ENCODE data around the gene SMG6.

SMG6 gene

DNA sequence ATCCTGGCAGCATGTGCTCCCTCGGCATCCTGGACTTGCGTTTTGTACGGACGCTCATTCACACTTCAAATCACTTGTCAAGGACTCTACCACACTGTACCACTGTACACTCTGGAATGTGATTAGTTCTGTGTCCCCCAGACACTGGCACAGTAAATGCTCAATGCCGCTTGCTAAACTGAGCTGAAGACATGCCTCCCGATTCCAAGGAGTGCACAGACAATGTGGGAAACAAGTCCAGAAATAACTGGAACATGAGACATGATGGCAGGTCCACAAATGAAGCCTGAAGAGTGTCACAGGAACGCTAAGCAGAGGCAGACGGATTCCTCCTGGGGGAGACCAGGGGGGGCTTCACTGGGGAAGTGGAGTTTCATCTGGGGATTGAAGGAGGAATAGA lies 226.5 kb downstream of the SMG6 start:
- H3K9me3 Mint-ChIP-seq = no peaks in the 10 kb centered on the region
- no peak overlapping the region for H3K27ac Mint-ChIP-seq
- peaks cover 61% of the 10 kb centered on the region for H3K36me3 Mint-ChIP-seq (ENCODE audit: low read depth)
- peaks cover 38% of the 10 kb centered on the region for H3K4me1 Mint-ChIP-seq (ENCODE audit: low read depth)
- H3K27me3 Mint-ChIP-seq (ENCODE audit: low read depth) = no peaks in the 10 kb centered on the region
- DNase-seq (ENCODE audit: low spot score) = no peak
- no peak overlapping the region for H3K4me3 Mint-ChIP-seq

GRCh38 chr17:2076087-2076984 lies 227.2 kb downstream of the SMG6 start:
- Mint-ChIP-seq H3K4me3 (no peak overlapping the region), H3K4me1 (ENCODE audit: low read depth) (peaks cover 38% of the 10 kb centered on the region), H3K36me3 (ENCODE audit: low read depth) (peaks cover 61% of the 10 kb centered on the region), H3K9me3 (no peaks in the 10 kb centered on the region), H3K27ac (peak overlapping the region; percentile 26), H3K27me3 (ENCODE audit: low read depth) (no peaks in the 10 kb centered on the region)
- no peak for DNase-seq (ENCODE audit: low spot score)

- Mint-ChIP-seq H3K4me3 (no peak overlapping the region), H3K4me1 (ENCODE audit: low read depth) (peaks cover 44% of the 10 kb centered on the region), H3K27ac (peak overlapping the region; percentile 31), H3K27me3 (ENCODE audit: low read depth) (no peaks in the 10 kb centered on the region), H3K9me3 (no peaks in the 10 kb centered on the region), H3K36me3 (ENCODE audit: low read depth) (peaks cover 63% of the 10 kb centered on the region)
- no peak for DNase-seq (ENCODE audit: low spot score)
These were observed 228.1 kb downstream of the SMG6 start for GRCh38 chr17:2075336-2076086.

GRCh38 chr17:2074919-2075318 lies 228.7 kb downstream of the SMG6 start:
- H3K27me3 Mint-ChIP-seq (ENCODE audit: low read depth) = no peaks in the 10 kb centered on the region
- no peak for DNase-seq (ENCODE audit: low spot score)
- H3K36me3 Mint-ChIP-seq (ENCODE audit: low read depth) = peaks cover 62% of the 10 kb centered on the region
- H3K27ac Mint-ChIP-seq = no peak overlapping the region
- H3K4me1 Mint-ChIP-seq (ENCODE audit: low read depth) = peaks cover 50% of the 10 kb centered on the region
- no peaks in the 10 kb centered on the region for H3K9me3 Mint-ChIP-seq
- H3K4me3 Mint-ChIP-seq = no peak overlapping the region

GRCh38 chr17:2071455-2072281 lies 231.9 kb downstream of the SMG6 start:
- peaks cover 43% of the 10 kb centered on the region for H3K36me3 Mint-ChIP-seq (ENCODE audit: low read depth)
- H3K4me1 Mint-ChIP-seq (ENCODE audit: low read depth) = peaks cover 74% of the 10 kb centered on the region
- H3K9me3 Mint-ChIP-seq = no peaks in the 10 kb centered on the region
- no peaks in the 10 kb centered on the region for H3K27me3 Mint-ChIP-seq (ENCODE audit: low read depth)
- H3K4me3 Mint-ChIP-seq = peak overlapping the region; percentile 74
- DNase-seq (ENCODE audit: low spot score) = no peak
- H3K27ac Mint-ChIP-seq = peak overlapping the region; percentile 97

- peak overlapping the region; percentile 74 for H3K4me3 Mint-ChIP-seq
- H3K9me3 Mint-ChIP-seq = no peaks in the 10 kb centered on the region
- peaks cover 73% of the 10 kb centered on the region for H3K4me1 Mint-ChIP-seq (ENCODE audit: low read depth)
- H3K27me3 Mint-ChIP-seq (ENCODE audit: low read depth) = no peaks in the 10 kb centered on the region
- H3K36me3 Mint-ChIP-seq (ENCODE audit: low read depth) = peaks cover 44% of the 10 kb centered on the region
- DNase-seq (ENCODE audit: low spot score) = no peak
- H3K27ac Mint-ChIP-seq = peak overlapping the region; percentile 97
These were observed 232.6 kb downstream of the SMG6 start for GRCh38 chr17:2071024-2071385.

DNA sequence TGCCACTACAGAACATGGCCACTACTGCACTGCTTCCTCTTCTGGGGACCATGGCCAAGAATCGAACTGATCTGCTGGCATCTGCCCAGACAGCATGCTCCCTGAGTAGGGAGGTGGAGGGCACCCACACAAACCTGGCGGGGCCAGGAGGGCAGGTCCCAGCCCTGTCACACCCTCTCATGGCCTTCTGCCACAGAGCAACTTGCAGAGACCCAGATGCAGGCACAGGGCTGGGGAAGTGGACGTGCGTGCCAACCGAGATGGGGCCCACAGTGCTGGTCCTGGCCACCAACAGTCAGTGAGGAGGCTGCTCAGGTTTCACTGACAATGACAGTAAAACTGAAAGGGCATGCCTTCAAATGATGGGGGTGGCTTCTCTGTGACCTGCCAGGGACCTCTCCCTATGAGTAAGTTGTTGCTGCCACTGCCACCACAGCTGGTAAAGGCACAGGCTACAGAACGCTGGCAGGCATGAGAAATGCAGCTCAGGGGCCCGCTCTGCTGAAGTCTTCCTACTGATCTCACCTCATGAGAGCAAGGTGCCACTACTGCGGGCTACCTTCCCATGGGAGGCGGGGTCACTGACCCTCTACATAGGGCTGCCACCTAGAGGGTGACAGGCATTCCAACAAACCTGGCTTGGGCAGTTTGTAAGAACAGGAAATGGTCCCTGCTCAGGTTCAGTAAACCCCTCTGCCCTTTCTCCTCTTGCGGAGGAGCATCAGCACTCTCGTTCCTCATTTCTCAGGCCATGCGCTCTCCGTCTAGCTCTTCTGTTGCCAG lies 233.2 kb downstream of the SMG6 start:
- DNase-seq (ENCODE audit: low spot score) = peak; percentile 89
- H3K27me3 Mint-ChIP-seq (ENCODE audit: low read depth) = no peaks in the 10 kb centered on the region
- H3K4me1 Mint-ChIP-seq (ENCODE audit: low read depth) = peaks cover 75% of the 10 kb centered on the region
- peak overlapping the region; percentile 97 for H3K27ac Mint-ChIP-seq
- peak overlapping the region; percentile 74 for H3K4me3 Mint-ChIP-seq
- no peaks in the 10 kb centered on the region for H3K9me3 Mint-ChIP-seq
- peaks cover 43% of the 10 kb centered on the region for H3K36me3 Mint-ChIP-seq (ENCODE audit: low read depth)

DNA sequence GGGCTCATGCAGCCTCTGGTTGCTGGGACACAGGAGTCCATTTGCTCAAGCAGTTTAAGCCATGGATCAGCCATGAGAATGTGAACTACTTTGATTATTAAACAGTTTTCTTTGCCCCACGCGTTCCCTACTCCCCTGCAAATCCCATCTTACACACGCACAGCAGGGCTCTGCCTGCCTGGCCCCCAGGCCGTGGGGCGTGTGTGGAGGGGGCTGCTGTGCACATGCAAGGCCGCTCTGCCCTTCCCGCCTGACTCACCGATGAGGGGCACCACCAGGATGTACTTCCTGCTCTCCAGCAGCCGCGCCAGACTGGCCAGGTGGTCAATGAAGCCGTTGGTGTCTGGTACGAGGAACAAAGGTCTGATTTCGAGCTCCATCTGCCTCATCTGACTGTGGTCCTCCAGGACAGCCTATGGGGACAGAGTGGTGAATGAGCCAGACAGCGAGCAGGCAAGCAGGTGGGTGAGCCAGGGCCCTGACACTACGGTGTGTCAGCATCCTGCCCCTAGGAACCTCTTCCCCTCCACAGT lies 235.0 kb downstream of the SMG6 start:
- no peaks in the 10 kb centered on the region for H3K9me3 Mint-ChIP-seq
- peak; percentile 44 for DNase-seq (ENCODE audit: low spot score)
- H3K36me3 Mint-ChIP-seq (ENCODE audit: low read depth) = peaks cover 48% of the 10 kb centered on the region
- peak overlapping the region; percentile 67 for H3K4me3 Mint-ChIP-seq
- no peaks in the 10 kb centered on the region for H3K27me3 Mint-ChIP-seq (ENCODE audit: low read depth)
- peaks cover 77% of the 10 kb centered on the region for H3K4me1 Mint-ChIP-seq (ENCODE audit: low read depth)
- H3K27ac Mint-ChIP-seq = peak overlapping the region; percentile 97

DNA sequence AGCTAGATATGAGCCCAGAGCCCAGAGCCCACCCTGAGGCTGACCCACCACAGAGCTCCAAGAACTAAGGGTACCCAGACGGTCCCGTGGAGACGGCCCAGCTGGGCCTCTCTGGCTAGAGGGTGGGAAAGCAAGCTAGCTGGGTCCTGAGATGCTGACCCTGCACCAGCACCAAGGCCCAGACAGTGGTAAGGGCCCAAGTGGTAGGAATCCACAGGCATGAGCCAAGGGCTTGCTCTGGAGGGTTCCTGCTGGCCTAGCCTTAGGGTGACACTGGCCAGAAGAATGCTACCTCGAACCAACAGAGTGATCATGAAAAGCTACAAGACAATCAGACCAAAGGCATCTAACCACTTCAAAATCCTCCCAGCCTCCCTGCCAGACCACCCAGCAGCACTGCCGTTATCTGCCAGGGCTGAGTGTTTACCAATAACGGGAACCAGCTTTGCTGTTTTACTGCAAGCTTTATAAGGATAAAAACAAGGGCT lies 235.5 kb downstream of the SMG6 start:
- H3K4me3 Mint-ChIP-seq = peak overlapping the region; percentile 48

GRCh38 chr17:2067608-2068024 lies 236.0 kb downstream of the SMG6 start:
- no peaks in the 10 kb centered on the region for H3K27me3 Mint-ChIP-seq (ENCODE audit: low read depth)
- no peaks in the 10 kb centered on the region for H3K9me3 Mint-ChIP-seq
- H3K36me3 Mint-ChIP-seq (ENCODE audit: low read depth) = peaks cover 53% of the 10 kb centered on the region
- H3K27ac Mint-ChIP-seq = peak overlapping the region; percentile 97
- peaks cover 80% of the 10 kb centered on the region for H3K4me1 Mint-ChIP-seq (ENCODE audit: low read depth)
- peak overlapping the region; percentile 48 for H3K4me3 Mint-ChIP-seq
- no peak for DNase-seq (ENCODE audit: low spot score)

More for the DNA sequence above, 235.5 kb downstream of the SMG6 start:
- Mint-ChIP-seq H3K27ac (peak overlapping the region; percentile 97), H3K4me1 (ENCODE audit: low read depth) (peaks cover 81% of the 10 kb centered on the region), H3K27me3 (ENCODE audit: low read depth) (no peaks in the 10 kb centered on the region), H3K9me3 (no peaks in the 10 kb centered on the region), H3K36me3 (ENCODE audit: low read depth) (peaks cover 50% of the 10 kb centered on the region)
- no peak for DNase-seq (ENCODE audit: low spot score)

DNA sequence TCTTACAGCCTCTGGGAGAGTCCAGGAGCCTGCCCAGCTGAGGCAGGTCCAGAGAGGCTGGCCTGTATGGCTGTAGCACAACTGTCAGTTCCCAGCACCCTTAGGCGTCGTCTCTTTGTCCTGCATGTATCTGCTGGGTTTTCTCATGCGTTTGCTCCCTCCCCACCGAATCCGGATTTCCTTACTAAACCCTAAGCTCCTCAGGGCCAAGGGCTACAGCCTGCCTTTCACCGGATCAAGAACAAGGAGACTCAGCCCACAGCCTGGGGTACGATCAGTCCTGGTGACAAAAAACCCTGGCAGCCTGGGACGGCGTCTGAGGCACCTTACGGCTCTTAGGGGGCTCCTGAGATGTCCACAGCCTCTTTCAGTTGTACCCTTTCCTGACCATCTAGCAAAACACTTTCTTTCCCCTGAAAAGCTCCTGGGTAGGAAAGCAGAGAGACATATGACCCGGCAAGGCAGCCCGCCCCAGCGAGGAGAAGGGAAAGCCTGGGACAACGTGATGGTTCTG lies 236.5 kb downstream of the SMG6 start:
- Mint-ChIP-seq H3K4me1 (ENCODE audit: low read depth) (peaks cover 80% of the 10 kb centered on the region), H3K27me3 (ENCODE audit: low read depth) (no peaks in the 10 kb centered on the region), H3K9me3 (no peaks in the 10 kb centered on the region), H3K27ac (peak overlapping the region; percentile 58), H3K4me3 (peak overlapping the region; percentile 14), H3K36me3 (ENCODE audit: low read depth) (peaks cover 53% of the 10 kb centered on the region)
- DNase-seq (ENCODE audit: low spot score) = no peak

GRCh38 chr17:2065949-2066400 lies 237.6 kb downstream of the SMG6 start:
- H3K4me1 Mint-ChIP-seq (ENCODE audit: low read depth) = peaks cover 74% of the 10 kb centered on the region
- no peaks in the 10 kb centered on the region for H3K9me3 Mint-ChIP-seq
- H3K27me3 Mint-ChIP-seq (ENCODE audit: low read depth) = no peaks in the 10 kb centered on the region
- no peak for DNase-seq (ENCODE audit: low spot score)
- H3K4me3 Mint-ChIP-seq = no peak overlapping the region
- peak overlapping the region; percentile 47 for H3K27ac Mint-ChIP-seq
- peaks cover 53% of the 10 kb centered on the region for H3K36me3 Mint-ChIP-seq (ENCODE audit: low read depth)
